IMR-90 (cell line): ENCODE results near the gene CPA5. TPM values are rescaled to one million over a fixed set of nuclear protein-coding genes. Genes with fewer than 3 reads are reported as not detected.

Source experiments
- ATAC-seq: fragments of 200-7000 bp; cut with Tn5 transposase; 2 replicates; pipeline ENCODE4 v1.9.1; 2020; ENCODE audit warnings: low read depth, mild to moderate bottlenecking, moderate library complexity
- BruUV-seq: library from RNA; stranded (reverse); fragments of 400-500 nt; replicated peaks from 2 replicates; lab custom pipeline; 2021; lab: Mats Ljungman, UMichigan
- CTCF ChIA-PET: fragments of 300-600 bp; formaldehyde crosslinking; extraction: SDS; loops from one replicate; lab custom pipeline; 2021; ENCODE audit warnings: antibody characterized with exemption; lab: Yijun Ruan, JAX
- POLR2A ChIA-PET: fragments of 300-600 bp; sonication (Branson Sonifier 250); formaldehyde crosslinking; loops from one replicate; lab custom pipeline; 2022; ENCODE audit warnings: antibody characterized with exemption; ENCODE audit not compliant: unreplicated experiment; lab: Charles Lee
- DNase-seq: peaks from one replicate; pipeline ENCODE4 v3.0.0; 2013
- H2AFZ ChIP-seq: replicated peaks from 2 replicates; pipeline ENCODE3; 2013; ENCODE audit warnings: low read length, mild to moderate bottlenecking; ENCODE audit not compliant: poor library complexity
- H2AK5ac ChIP-seq: 2 replicates; pipeline ENCODE4 v1.6.1; 2013; ENCODE audit warnings: low read depth, low read length, inconsistent platforms
- H2AK9ac ChIP-seq: replicated peaks from 2 replicates; pipeline ENCODE3; 2013; ENCODE audit warnings: mild to moderate bottlenecking, low read depth, low read length, moderate library complexity; ENCODE audit not compliant: poor library complexity
- H2BK120ac ChIP-seq: 2 replicates; pipeline ENCODE4 v1.6.1; 2013; ENCODE audit warnings: low read depth, low read length, inconsistent platforms
- H2BK15ac ChIP-seq: 3 replicates; pipeline ENCODE4 v1.6.1; 2013; ENCODE audit warnings: low read depth, low read length, inconsistent platforms
- H2BK20ac ChIP-seq: 2 replicates; pipeline ENCODE4 v1.6.1; 2013; ENCODE audit warnings: low read depth, mild to moderate bottlenecking, inconsistent platforms, low read length, moderate library complexity
- H2BK5ac ChIP-seq: 2 replicates; pipeline ENCODE4 v1.6.1; 2013; ENCODE audit warnings: mild to moderate bottlenecking, low read depth, low read length, inconsistent platforms; ENCODE audit not compliant: poor library complexity, severe bottlenecking
- H3K14ac ChIP-seq: replicated peaks from 2 replicates; pipeline ENCODE4 v1.6.1; 2013; ENCODE audit warnings: low read depth, low read length, inconsistent platforms
- H3K18ac ChIP-seq: 2 replicates; pipeline ENCODE4 v1.6.1; 2013; ENCODE audit warnings: low read depth, low read length, control low read depth
- H3K23ac ChIP-seq: 2 replicates; pipeline ENCODE4 v1.6.1; 2013; ENCODE audit warnings: low read depth, low read length, inconsistent platforms
- H3K27ac ChIP-seq: 2 replicates; pipeline ENCODE4 v1.5.1; 2013; ENCODE audit warnings: mild to moderate bottlenecking, control low read depth, low read length; ENCODE audit not compliant: insufficient read depth
- H3K27me3 ChIP-seq: 2 replicates; pipeline ENCODE4 v1.6.1; 2013; ENCODE audit warnings: low read length; ENCODE audit not compliant: control insufficient read depth, insufficient read depth
- H3K36me3 ChIP-seq: 2 replicates; pipeline ENCODE4 v1.6.1; 2013; ENCODE audit warnings: low read length, mixed read lengths; ENCODE audit not compliant: control insufficient read depth, insufficient read depth
- H3K4ac ChIP-seq: 2 replicates; pipeline ENCODE4 v1.6.1; 2013; ENCODE audit warnings: low read depth, low read length, inconsistent platforms
- H3K4me1 ChIP-seq: 2 replicates; pipeline ENCODE4 v1.6.1; 2013; ENCODE audit warnings: low read length, mixed read lengths; ENCODE audit not compliant: control insufficient read depth, insufficient read depth
- H3K4me2 ChIP-seq: 2 replicates; pipeline ENCODE4 v1.6.1; 2013; ENCODE audit warnings: low read depth, mild to moderate bottlenecking, control low read depth, low read length, moderate library complexity
- H3K4me3 ChIP-seq: 2 replicates; pipeline ENCODE4 v1.5.1; 2013; ENCODE audit warnings: low read depth, mild to moderate bottlenecking, control low read depth, low read length, moderate library complexity; ENCODE audit not compliant: insufficient read depth
- H3K56ac ChIP-seq: 2 replicates; pipeline ENCODE4 v1.6.1; 2013; ENCODE audit warnings: low read length, inconsistent platforms; ENCODE audit not compliant: insufficient read depth; ENCODE audit errors: extremely low read depth
- H3K79me1 ChIP-seq, 2 experiments: 2 replicates each; pipeline ENCODE4 v1.6.1; 2013; ENCODE audit warnings: low read length in 2 of 2, inconsistent platforms in 1 of 2, low read depth in 1 of 2
- H3K9ac ChIP-seq: 2 replicates; pipeline ENCODE4 v1.6.1; 2013; ENCODE audit warnings: low read depth, low read length, control low read depth
- H3K9me1 ChIP-seq: 2 replicates; pipeline ENCODE4 v1.6.1; 2013; ENCODE audit warnings: low read length, inconsistent platforms; ENCODE audit not compliant: insufficient read depth
- H3K9me3 ChIP-seq: 2 replicates; pipeline ENCODE4 v1.6.1; 2013; ENCODE audit warnings: low read length; ENCODE audit not compliant: control insufficient read depth, insufficient read depth
- H4K20me1 ChIP-seq: 2 replicates; pipeline ENCODE4 v1.6.1; 2013; ENCODE audit warnings: low read length, inconsistent platforms; ENCODE audit not compliant: insufficient read depth
- H4K5ac ChIP-seq: 2 replicates; pipeline ENCODE4 v1.6.1; 2013; ENCODE audit warnings: mild to moderate bottlenecking, low read depth, low read length, control low read depth
- H4K8ac ChIP-seq, 2 experiments: 2 replicates each; pipeline ENCODE4 v1.6.1; 2013; ENCODE audit warnings: low read depth in 2 of 2, low read length in 2 of 2, control low read depth in 1 of 2, inconsistent platforms in 1 of 2
- H4K91ac ChIP-seq: 2 replicates; pipeline ENCODE4 v1.6.1; 2013; ENCODE audit warnings: low read depth, low read length, inconsistent platforms; ENCODE audit not compliant: insufficient read depth
- BHLHE40 ChIP-seq: fragments of 150-350 bp; IDR thresholded peaks from 2 replicates; pipeline ENCODE4 v1.6.1; 2016; ENCODE audit warnings: mild to moderate bottlenecking, low read depth, low read length
- CHD1 ChIP-seq: IDR thresholded peaks from 2 replicates; pipeline ENCODE4 v1.6.1; 2012; ENCODE audit warnings: low read depth, low read length, improper control_type of control experiment
- FOS ChIP-seq: fragments of 150-350 bp; IDR thresholded peaks from 2 replicates; pipeline ENCODE4 v1.6.1; 2016; ENCODE audit warnings: low read depth, low read length
- MXI1 ChIP-seq: IDR thresholded peaks from 2 replicates; pipeline ENCODE4 v1.6.1; 2012; ENCODE audit warnings: low read depth, mild to moderate bottlenecking, low read length, moderate library complexity, borderline replicate concordance
- NFE2L2 ChIP-seq: fragments of 150-350 bp; IDR thresholded peaks from 2 replicates; pipeline ENCODE4 v1.6.1; 2016; ENCODE audit warnings: low read depth, mild to moderate bottlenecking, low read length
- POLR2A ChIP-seq: IDR thresholded peaks from 2 replicates; pipeline ENCODE4 v1.6.1; 2012; ENCODE audit warnings: mild to moderate bottlenecking, low read depth, low read length
- RAD21 ChIP-seq: IDR thresholded peaks from 2 replicates; pipeline ENCODE4 v1.6.1; 2012; ENCODE audit warnings: low read length, improper control_type of control experiment
- RCOR1 ChIP-seq: IDR thresholded peaks from 2 replicates; pipeline ENCODE4 v1.6.1; 2012; ENCODE audit warnings: mild to moderate bottlenecking, low read length, improper control_type of control experiment; ENCODE audit not compliant: insufficient replicate concordance
- RFX5 ChIP-seq: IDR thresholded peaks from 2 replicates; pipeline ENCODE4 v1.8.0; 2012; ENCODE audit warnings: low read depth, mild to moderate bottlenecking, low read length, moderate library complexity
- WGBS, 2 experiments: methylation state at CpG; one replicate each; pipeline versions ENCODE4 v1.1.5 to v1.1.7; 2013; ENCODE audit warnings: missing lambda C conversion rate in 2 of 2; ENCODE audit not compliant: insufficient read length in 1 of 2; ENCODE audit errors: extremely low coverage in 2 of 2; 5-methylcytosine and 5-hydroxymethylcytosine counted together
- dilution Hi-C: fragments of 300-500 bp; cut with HindIII; formaldehyde crosslinking; loops from one replicate; pipeline ENCODE4 v1.14.3; 2018; ENCODE audit warnings: low sequenced_read_pairs; ENCODE audit not compliant: unreplicated experiment
- in situ Hi-C: fragments of 300-500 bp; cut with MboI; formaldehyde crosslinking; loops from 3 replicates; pipeline ENCODE4 v1.14.3; 2019; ENCODE audit warnings: low sequenced_read_pairs, inconsistent platforms, mixed read lengths
- intact Hi-C: fragments of 100-400 bp; cut with micrococcal nuclease; formaldehyde crosslinking; loops from 2 replicates; pipeline ENCODE4 v1.10.0; 2022
- polyA plus RNA-seq, 3 experiments: library from polyadenylated mRNA; depleted of rRNA; stranded (reverse); fragments of >200 nt; gene quantifications; 2 replicates each; pipeline ENCODE4 v1.2.3, GENCODE V29; 2012; ENCODE audit warnings: low replicate concordance in 1 of 3
- total RNA-seq: library from RNA; depleted of rRNA; stranded (reverse); fragments of >200 nt; gene quantifications from 2 replicates; pipeline ENCODE4 v1.2.3, GENCODE V29; 2012
- TF ChIP-seq, protein P1 (sequence below): fragments of 150-350 bp; IDR thresholded peaks from 2 replicates; pipeline ENCODE4 v1.6.1; 2017; ENCODE audit warnings: mild to moderate bottlenecking, antibody characterized with exemption, low read length, low read depth
- TF ChIP-seq, protein P2 (sequence below): conservative IDR thresholded peaks from 2 replicates; pipeline ENCODE4 v1.5.1; 2012; ENCODE audit warnings: mild to moderate bottlenecking, low read depth, low read length, improper control_type of control experiment
- TF ChIP-seq, protein P3 (sequence below): fragments of 150-350 bp; IDR thresholded peaks from 2 replicates; pipeline ENCODE4 v1.6.1; 2016; ENCODE audit warnings: low read depth, mild to moderate bottlenecking, low read length, moderate library complexity, borderline replicate concordance

Gene CPA5
- total and polyA plus RNA-seq, 2 of the 4 experiments (the other 2 are of a cell fraction): under 0.01 to 0.86 TPM

DNA sequence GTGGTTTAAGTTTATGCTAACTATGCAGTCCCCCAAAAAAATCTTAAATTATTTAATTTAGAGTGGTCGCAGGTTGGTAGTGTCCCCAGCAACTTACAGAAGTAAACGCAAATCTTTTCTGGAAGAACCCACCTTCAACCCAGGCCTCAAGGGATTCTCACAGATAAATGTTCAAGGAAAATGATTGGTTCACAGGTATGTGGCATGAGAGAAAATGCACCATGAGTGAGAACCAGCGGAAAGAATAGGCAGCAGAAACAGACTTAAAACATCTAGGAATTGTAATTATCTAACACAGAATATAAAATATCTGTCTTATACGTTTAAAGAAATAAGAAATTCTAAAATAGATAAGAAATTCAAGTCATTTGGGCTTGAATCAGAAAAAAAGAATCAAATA lies 2.7 kb upstream of the CPA5 start:
- ChIA-PET CTCF (no interaction called here), POLR2A (no interaction called here)
- no peak overlapping the region for H3K4me3 ChIP-seq
- in situ Hi-C loops (no loop called here), dilution Hi-C loops (no loop called here), intact Hi-C loops (no loop called here)
- no peaks in the 10 kb centered on the region for H4K20me1 ChIP-seq
- H2AK9ac ChIP-seq: no peak overlapping the region
- H3K9ac ChIP-seq: no peak overlapping the region
- H3K4ac ChIP-seq: no peak overlapping the region
- H3K36me3 ChIP-seq: no peaks in the 10 kb centered on the region
- ATAC-seq (no peak), DNase-seq (no peak)
- no peak overlapping the region for H4K8ac ChIP-seq
- H3K14ac ChIP-seq: no peak overlapping the region
- H2AFZ ChIP-seq: no peak overlapping the region
- H3K18ac ChIP-seq: no peak overlapping the region
- no peak overlapping the region for H3K27ac ChIP-seq
- no peak overlapping the region for H3K4me2 ChIP-seq
- no peak overlapping the region for H4K91ac ChIP-seq
- no peak overlapping the region for H3K23ac ChIP-seq
- no peaks in the 10 kb centered on the region for H3K79me1 ChIP-seq
- no peak overlapping the region for H2BK15ac ChIP-seq
- H3K4me1 ChIP-seq: no peaks in the 10 kb centered on the region
- no peaks in the 10 kb centered on the region for H3K9me3 ChIP-seq
- H2BK120ac ChIP-seq: no peak overlapping the region
- no TSS peak for BruUV-seq
- no peak overlapping the region for H2BK5ac ChIP-seq
- H2AK5ac ChIP-seq: no peak overlapping the region
- TF ChIP-seq NFE2L2 (no peak), RAD21 (no peak), MXI1 (no peak), CHD1 (no peak), FOS (no peak), BHLHE40 (no peak), POLR2A (no peak), RFX5 (no peak), RCOR1 (no peak)
- TF ChIP-seq, protein P1, sequence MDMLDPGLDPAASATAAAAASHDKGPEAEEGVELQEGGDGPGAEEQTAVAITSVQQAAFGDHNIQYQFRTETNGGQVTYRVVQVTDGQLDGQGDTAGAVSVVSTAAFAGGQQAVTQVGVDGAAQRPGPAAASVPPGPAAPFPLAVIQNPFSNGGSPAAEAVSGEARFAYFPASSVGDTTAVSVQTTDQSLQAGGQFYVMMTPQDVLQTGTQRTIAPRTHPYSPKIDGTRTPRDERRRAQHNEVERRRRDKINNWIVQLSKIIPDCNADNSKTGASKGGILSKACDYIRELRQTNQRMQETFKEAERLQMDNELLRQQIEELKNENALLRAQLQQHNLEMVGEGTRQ: no peak
- TF ChIP-seq, protein P2, sequence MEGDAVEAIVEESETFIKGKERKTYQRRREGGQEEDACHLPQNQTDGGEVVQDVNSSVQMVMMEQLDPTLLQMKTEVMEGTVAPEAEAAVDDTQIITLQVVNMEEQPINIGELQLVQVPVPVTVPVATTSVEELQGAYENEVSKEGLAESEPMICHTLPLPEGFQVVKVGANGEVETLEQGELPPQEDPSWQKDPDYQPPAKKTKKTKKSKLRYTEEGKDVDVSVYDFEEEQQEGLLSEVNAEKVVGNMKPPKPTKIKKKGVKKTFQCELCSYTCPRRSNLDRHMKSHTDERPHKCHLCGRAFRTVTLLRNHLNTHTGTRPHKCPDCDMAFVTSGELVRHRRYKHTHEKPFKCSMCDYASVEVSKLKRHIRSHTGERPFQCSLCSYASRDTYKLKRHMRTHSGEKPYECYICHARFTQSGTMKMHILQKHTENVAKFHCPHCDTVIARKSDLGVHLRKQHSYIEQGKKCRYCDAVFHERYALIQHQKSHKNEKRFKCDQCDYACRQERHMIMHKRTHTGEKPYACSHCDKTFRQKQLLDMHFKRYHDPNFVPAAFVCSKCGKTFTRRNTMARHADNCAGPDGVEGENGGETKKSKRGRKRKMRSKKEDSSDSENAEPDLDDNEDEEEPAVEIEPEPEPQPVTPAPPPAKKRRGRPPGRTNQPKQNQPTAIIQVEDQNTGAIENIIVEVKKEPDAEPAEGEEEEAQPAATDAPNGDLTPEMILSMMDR: no peak
- TF ChIP-seq, protein P3, sequence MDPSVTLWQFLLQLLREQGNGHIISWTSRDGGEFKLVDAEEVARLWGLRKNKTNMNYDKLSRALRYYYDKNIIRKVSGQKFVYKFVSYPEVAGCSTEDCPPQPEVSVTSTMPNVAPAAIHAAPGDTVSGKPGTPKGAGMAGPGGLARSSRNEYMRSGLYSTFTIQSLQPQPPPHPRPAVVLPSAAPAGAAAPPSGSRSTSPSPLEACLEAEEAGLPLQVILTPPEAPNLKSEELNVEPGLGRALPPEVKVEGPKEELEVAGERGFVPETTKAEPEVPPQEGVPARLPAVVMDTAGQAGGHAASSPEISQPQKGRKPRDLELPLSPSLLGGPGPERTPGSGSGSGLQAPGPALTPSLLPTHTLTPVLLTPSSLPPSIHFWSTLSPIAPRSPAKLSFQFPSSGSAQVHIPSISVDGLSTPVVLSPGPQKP: no peak
- no peak overlapping the region for H3K56ac ChIP-seq
- H2BK20ac ChIP-seq: no peak overlapping the region
- no peaks in the 10 kb centered on the region for H3K27me3 ChIP-seq
- peaks cover 4% of the 10 kb centered on the region; the same call in 1 of the 2 replicates for H3K9me1 ChIP-seq
- no peak overlapping the region for H4K5ac ChIP-seq
- WGBS, 2 experiments: no CpG with 5 or more reads among the region's 4 CpGs
